Measurements from ENCODE around the gene PTPRO.

The PTPRO gene

GRCh38 chr12:15458008-15458407, 135.7 kb downstream of the PTPRO start:
- no peak for DNase-seq (ENCODE audit: low spot score in 2 of 2)
- Mint-ChIP-seq H3K9me3 (peaks cover 22% of the 10 kb centered on the region), H3K4me1 (no peaks in the 10 kb centered on the region), H3K36me3 (no peaks in the 10 kb centered on the region), H3K27ac (no peak overlapping the region), H3K4me3 (no peak overlapping the region)
- ATAC-seq = no peak

- no peak for DNase-seq (ENCODE audit: low spot score in 2 of 2)
- no peaks in the 10 kb centered on the region for H3K9me3 Mint-ChIP-seq
- no peak overlapping the region for H3K4me3 Mint-ChIP-seq
- no peak overlapping the region for H3K27ac Mint-ChIP-seq
- H3K4me1 Mint-ChIP-seq = no peaks in the 10 kb centered on the region
- no peak for ATAC-seq
- no peaks in the 10 kb centered on the region for H3K36me3 Mint-ChIP-seq
These were observed 146.6 kb downstream of the PTPRO start for GRCh38 chr12:15468911-15469310.

DNA sequence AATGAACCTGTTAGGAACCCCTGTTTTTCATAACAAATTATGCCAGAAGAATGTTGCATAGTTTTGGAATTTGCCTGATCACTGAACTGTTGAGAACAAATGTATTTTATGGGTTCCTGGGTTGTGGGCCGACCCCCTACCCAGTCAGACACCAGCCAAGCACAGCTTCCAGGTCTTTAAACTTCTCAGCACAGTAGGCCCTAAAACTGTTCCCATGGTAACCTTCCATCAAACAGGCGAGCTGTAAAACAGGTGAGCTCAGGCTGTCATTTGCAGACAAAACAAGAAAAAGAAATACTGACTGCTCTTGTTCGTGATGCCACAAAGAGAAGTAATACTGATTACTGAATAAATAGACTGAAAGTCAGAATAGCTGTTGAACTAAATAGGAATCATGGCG, 147.0 kb downstream of the PTPRO start:
- ATAC-seq (no peak), DNase-seq (ENCODE audit: low spot score in 2 of 2) (no peak)
- Mint-ChIP-seq H3K4me1 (no peaks in the 10 kb centered on the region), H3K27ac (no peak overlapping the region), H3K36me3 (no peaks in the 10 kb centered on the region), H3K4me3 (no peak overlapping the region), H3K9me3 (no peaks in the 10 kb centered on the region)

- ATAC-seq (no peak), DNase-seq (ENCODE audit: low spot score in 2 of 2) (no peak)
- H3K9me3 Mint-ChIP-seq = no peaks in the 10 kb centered on the region
- H3K36me3 Mint-ChIP-seq = no peaks in the 10 kb centered on the region
- no peak overlapping the region for H3K27ac Mint-ChIP-seq
- no peak overlapping the region for H3K4me3 Mint-ChIP-seq
- no peaks in the 10 kb centered on the region for H3K4me1 Mint-ChIP-seq
These were observed 149.7 kb downstream of the PTPRO start for GRCh38 chr12:15472036-15472435.

DNA sequence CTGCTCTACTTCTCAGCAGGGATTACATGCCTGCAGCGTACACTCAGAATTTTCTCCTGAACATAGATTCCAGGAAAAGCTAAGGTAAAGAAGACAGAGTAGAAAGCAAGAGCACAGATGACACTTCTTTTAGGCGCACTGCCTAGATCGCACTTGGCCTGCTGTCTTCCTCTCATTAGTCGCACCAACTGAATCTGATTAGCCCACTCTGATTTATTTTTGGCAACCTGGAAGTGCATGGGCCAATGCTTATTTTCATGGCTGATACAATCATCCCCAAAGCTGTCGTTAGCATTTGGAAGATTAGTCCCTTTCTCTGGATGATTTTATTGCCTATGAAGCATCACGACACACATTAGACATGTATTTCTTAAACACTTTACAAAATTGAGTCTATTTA, 152.5 kb downstream of the PTPRO start:
- Mint-ChIP-seq H3K4me1 (no peaks in the 10 kb centered on the region), H3K36me3 (no peaks in the 10 kb centered on the region), H3K4me3 (no peak overlapping the region), H3K9me3 (no peaks in the 10 kb centered on the region), H3K27ac (no peak overlapping the region)
- no peak for DNase-seq (ENCODE audit: low spot score in 2 of 2)
- no peak for ATAC-seq

GRCh38 chr12:15477761-15478160, 155.5 kb downstream of the PTPRO start:
- no peaks in the 10 kb centered on the region for H3K9me3 Mint-ChIP-seq
- H3K4me1 Mint-ChIP-seq = no peaks in the 10 kb centered on the region
- ATAC-seq = no peak
- DNase-seq (ENCODE audit: low spot score in 2 of 2) = no peak
- no peaks in the 10 kb centered on the region for H3K36me3 Mint-ChIP-seq
- no peak overlapping the region for H3K27ac Mint-ChIP-seq
- H3K4me3 Mint-ChIP-seq = no peak overlapping the region

- no peak for ATAC-seq
- no peaks in the 10 kb centered on the region for H3K9me3 Mint-ChIP-seq
- no peaks in the 10 kb centered on the region for H3K4me1 Mint-ChIP-seq
- no peak overlapping the region for H3K4me3 Mint-ChIP-seq
- H3K27ac Mint-ChIP-seq = no peak overlapping the region
- no peak for DNase-seq (ENCODE audit: low spot score in 2 of 2)
- H3K36me3 Mint-ChIP-seq = no peaks in the 10 kb centered on the region
These were observed 159.5 kb downstream of the PTPRO start for GRCh38 chr12:15481846-15482245.

GRCh38 chr12:15485466-15485865, 163.2 kb downstream of the PTPRO start:
- no peak overlapping the region for H3K27ac Mint-ChIP-seq
- H3K4me1 Mint-ChIP-seq = no peaks in the 10 kb centered on the region
- no peak overlapping the region for H3K4me3 Mint-ChIP-seq
- no peaks in the 10 kb centered on the region for H3K9me3 Mint-ChIP-seq
- no peak for DNase-seq (ENCODE audit: low spot score in 2 of 2)
- no peak for ATAC-seq
- H3K36me3 Mint-ChIP-seq = no peaks in the 10 kb centered on the region

DNA sequence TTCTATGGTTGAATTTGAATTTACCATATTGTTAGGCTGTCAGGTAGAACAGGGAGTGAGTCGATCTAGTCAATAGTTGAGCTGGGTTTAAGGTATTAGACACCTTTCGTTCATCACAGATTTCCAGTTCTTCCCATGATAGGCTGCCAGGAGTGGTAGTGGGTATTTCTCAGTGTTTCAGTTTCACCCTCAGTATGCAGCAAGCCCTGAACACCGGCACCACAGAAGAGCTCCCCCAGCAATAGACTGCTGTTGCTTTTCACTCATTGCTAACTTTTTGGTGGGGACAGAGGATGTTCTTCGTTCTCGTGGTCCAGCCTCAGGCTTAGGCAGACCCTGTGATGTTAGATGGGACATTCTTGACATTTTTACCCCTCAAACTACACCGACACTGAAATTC, 164.6 kb downstream of the PTPRO start:
- DNase-seq (ENCODE audit: low spot score in 2 of 2) = no peak
- ATAC-seq = no peak
- no peak overlapping the region for H3K4me3 Mint-ChIP-seq
- H3K36me3 Mint-ChIP-seq = no peaks in the 10 kb centered on the region
- H3K27ac Mint-ChIP-seq = no peak overlapping the region
- no peaks in the 10 kb centered on the region for H3K4me1 Mint-ChIP-seq
- H3K9me3 Mint-ChIP-seq = no peaks in the 10 kb centered on the region

GRCh38 chr12:15488481-15488880, 166.2 kb downstream of the PTPRO start:
- Mint-ChIP-seq H3K4me3 (no peak overlapping the region), H3K9me3 (peaks cover 3% of the 10 kb centered on the region), H3K4me1 (no peaks in the 10 kb centered on the region), H3K27ac (no peak overlapping the region), H3K36me3 (no peaks in the 10 kb centered on the region)
- DNase-seq (ENCODE audit: low spot score in 2 of 2) (no peak), ATAC-seq (no peak)

DNA sequence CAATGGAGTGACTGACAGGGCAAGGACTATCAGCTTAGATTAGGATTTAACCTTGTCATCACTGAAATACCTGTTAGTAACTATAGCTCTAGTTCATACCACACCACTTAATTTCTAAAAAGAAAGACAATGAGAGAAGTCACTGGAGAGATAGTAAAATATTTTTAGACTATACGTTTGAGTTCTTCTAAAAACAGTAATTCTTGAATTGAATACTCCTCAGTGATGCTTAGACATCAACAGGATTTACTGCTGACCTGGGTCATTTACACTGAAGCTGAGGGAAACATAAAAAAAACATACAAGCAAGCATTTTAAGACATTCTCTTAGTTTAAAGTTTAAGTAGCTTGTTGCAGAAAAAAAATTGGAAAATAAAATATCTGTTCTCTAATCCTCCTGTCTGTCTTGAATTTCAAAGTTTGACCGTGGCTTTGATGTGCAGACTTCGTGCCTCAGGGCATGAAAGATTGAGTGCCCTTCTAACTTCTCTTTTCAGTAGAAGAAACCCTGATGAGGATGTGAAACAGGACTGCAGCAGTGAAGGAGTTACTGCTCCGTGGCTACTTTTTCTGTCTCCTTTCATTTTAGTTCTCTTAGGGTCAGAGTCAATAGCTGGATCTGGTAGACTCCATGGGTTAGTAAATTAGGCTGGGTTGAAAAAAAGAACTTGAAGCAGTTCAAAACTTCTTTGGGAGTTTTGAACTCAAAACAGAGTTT, 172.2 kb downstream of the PTPRO start:
- no peaks in the 10 kb centered on the region for H3K36me3 Mint-ChIP-seq
- no peak overlapping the region for H3K27ac Mint-ChIP-seq
- no peak for DNase-seq (ENCODE audit: low spot score in 2 of 2)
- no peak for ATAC-seq
- H3K4me1 Mint-ChIP-seq = no peaks in the 10 kb centered on the region
- no peak overlapping the region for H3K4me3 Mint-ChIP-seq
- peaks cover 3% of the 10 kb centered on the region for H3K9me3 Mint-ChIP-seq

- Mint-ChIP-seq H3K36me3 (no peaks in the 10 kb centered on the region), H3K4me3 (no peak overlapping the region), H3K4me1 (no peaks in the 10 kb centered on the region), H3K27ac (no peak overlapping the region), H3K9me3 (peaks cover 3% of the 10 kb centered on the region)
- no peak for ATAC-seq
- DNase-seq (ENCODE audit: low spot score in 2 of 2) = no peak
These were observed 173.4 kb downstream of the PTPRO start for GRCh38 chr12:15495746-15496145.

- Mint-ChIP-seq H3K27ac (no peak overlapping the region), H3K9me3 (peaks cover 3% of the 10 kb centered on the region), H3K36me3 (no peaks in the 10 kb centered on the region), H3K4me3 (no peak overlapping the region), H3K4me1 (no peaks in the 10 kb centered on the region)
- DNase-seq (ENCODE audit: low spot score in 2 of 2) (no peak), ATAC-seq (no peak)
These were observed 174.4 kb downstream of the PTPRO start for GRCh38 chr12:15496738-15497137.

- Mint-ChIP-seq H3K4me3 (no peak overlapping the region), H3K27ac (no peak overlapping the region), H3K36me3 (no peaks in the 10 kb centered on the region), H3K9me3 (peaks cover 3% of the 10 kb centered on the region), H3K4me1 (no peaks in the 10 kb centered on the region)
- no peak for DNase-seq (ENCODE audit: low spot score in 2 of 2)
- ATAC-seq = no peak
These were observed 175.5 kb downstream of the PTPRO start for GRCh38 chr12:15497671-15498292.

DNA sequence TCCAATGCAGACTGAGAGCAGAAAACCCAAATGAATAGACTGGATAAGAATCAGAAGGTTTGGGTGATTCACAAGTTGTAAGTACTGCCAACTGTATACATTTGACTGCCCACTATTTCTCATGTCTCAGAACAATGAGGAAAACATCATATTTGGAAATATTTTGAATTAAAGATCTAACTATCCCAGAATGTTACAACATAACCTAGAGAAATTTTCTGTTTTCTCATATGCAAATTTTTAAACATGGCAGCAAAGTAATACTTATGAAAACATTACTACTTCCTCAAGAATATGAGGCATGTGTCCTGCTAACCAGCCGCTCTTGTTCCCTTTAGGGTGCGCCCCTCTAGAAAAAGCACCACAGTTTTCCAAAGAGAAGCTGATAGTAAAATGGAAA, 179.9 kb downstream of the PTPRO start:
- H3K4me1 Mint-ChIP-seq = no peaks in the 10 kb centered on the region

GRCh38 chr12:15505616-15506015, 183.3 kb downstream of the PTPRO start:
- Mint-ChIP-seq H3K4me1 (no peaks in the 10 kb centered on the region), H3K36me3 (no peaks in the 10 kb centered on the region), H3K4me3 (no peak overlapping the region), H3K9me3 (no peaks in the 10 kb centered on the region), H3K27ac (no peak overlapping the region)
- ATAC-seq = no peak
- DNase-seq (ENCODE audit: low spot score in 2 of 2) = no peak

More for the DNA sequence above, 179.9 kb downstream of the PTPRO start:
- H3K27ac Mint-ChIP-seq = no peak overlapping the region
- no peak for ATAC-seq
- H3K36me3 Mint-ChIP-seq = no peaks in the 10 kb centered on the region
- no peak for DNase-seq (ENCODE audit: low spot score in 2 of 2)
- no peaks in the 10 kb centered on the region for H3K9me3 Mint-ChIP-seq
- H3K4me3 Mint-ChIP-seq = no peak overlapping the region

Measured in stimulated activated effector memory CD8-positive, alpha-beta T cell treated with anti-CD3 and anti-CD28 coated beads, Interleukin-12 subunit alpha, Interleukin-12 subunit beta, amount 100 ng/mL, for 72 hours (primary cell).